G401 (cell line): ENCODE measurements around the gene ASB7. TPM values are rescaled to one million over a fixed set of nuclear protein-coding genes. Genes with fewer than 3 reads are reported as not detected.
A peak's percentile ranks its signal among the peaks of the same experiment; 100 is the strongest.

ENCODE experiments used
- DNase-seq: peaks from one replicate; pipeline ENCODE4 v3.0.0-alpha.2; 2015; ENCODE audit warnings: low spot score
- in situ Hi-C: cut with HindIII; loops from 2 replicates; pipeline ENCODE4 v1.10.0; 2016; ENCODE audit warnings: low sequenced_read_pairs, mixed read lengths
- total RNA-seq: library from RNA; depleted of rRNA; stranded (reverse); fragments of >200 nt; shearing (Covaris generic); gene quantifications from 2 replicates; pipeline ENCODE4 v1.2.3, GENCODE V29; 2014

Gene ASB7
- total RNA-seq, 1 experiment from 2014 or later: 12.2 TPM

GRCh38 chr15:100595964-100596363 is 6.4 kb upstream of the ASB7 start:
- in situ Hi-C loops: no loop called here

GRCh38 chr15:100596792-100597191 is 5.6 kb upstream of the ASB7 start:
- DNase-seq: no peak
- in situ Hi-C loops: no loop called here

More at GRCh38 chr15:100595964-100596363, 6.4 kb upstream of the ASB7 start:
- DNase-seq: no peak

GRCh38 chr15:100597862-100598261 is 4.5 kb upstream of the ASB7 start:
- in situ Hi-C loops: no loop called here
- DNase-seq: no peak

GRCh38 chr15:100598655-100599054 is 3.7 kb upstream of the ASB7 start:
- no peak for DNase-seq
- in situ Hi-C loops: no loop called here

- in situ Hi-C loops: no loop called here
Measured at GRCh38 chr15:100601163-100601562, 1.2 kb upstream of the ASB7 start.

GRCh38 chr15:100601617-100602063 is 749 bp upstream of the ASB7 start:
- in situ Hi-C loops: no loop called here
- DNase-seq: no peak

More at GRCh38 chr15:100601163-100601562, 1.2 kb upstream of the ASB7 start:
- peak; percentile 3 for DNase-seq

- DNase-seq: no peak
- in situ Hi-C loops: no loop called here
Measured at GRCh38 chr15:100602823-100603393, 519 bp downstream of the ASB7 start.

GRCh38 chr15:100612539-100612938 is 10.2 kb downstream of the ASB7 start:
- in situ Hi-C loops: no loop called here
- DNase-seq: no peak

GRCh38 chr15:100613208-100613607 is 10.8 kb downstream of the ASB7 start:
- no peak for DNase-seq
- in situ Hi-C loops: no loop called here

GRCh38 chr15:100614336-100614735 is 11.9 kb downstream of the ASB7 start:
- no peak for DNase-seq
- in situ Hi-C loops: no loop called here

- in situ Hi-C loops: no loop called here
- no peak for DNase-seq
Measured at GRCh38 chr15:100614918-100615317, 12.5 kb downstream of the ASB7 start.

- no peak for DNase-seq
- in situ Hi-C loops: no loop called here
Measured at GRCh38 chr15:100615801-100616200, 13.4 kb downstream of the ASB7 start.

- in situ Hi-C loops: no loop called here
- DNase-seq: no peak
Measured at GRCh38 chr15:100616700-100617099, 14.3 kb downstream of the ASB7 start.

- DNase-seq: no peak
- in situ Hi-C loops: no loop called here
Measured at GRCh38 chr15:100623301-100623700, 20.9 kb downstream of the ASB7 start.

- in situ Hi-C loops: no loop called here
Measured at GRCh38 chr15:100627789-100628395, 25.5 kb downstream of the ASB7 start.

GRCh38 chr15:100628746-100629145 is 26.4 kb downstream of the ASB7 start:
- DNase-seq: no peak
- in situ Hi-C loops: no loop called here

More at GRCh38 chr15:100627789-100628395, 25.5 kb downstream of the ASB7 start:
- DNase-seq: peak; percentile 88

- DNase-seq: no peak
- in situ Hi-C loops: no loop called here
Measured at GRCh38 chr15:100631831-100632230, 29.4 kb downstream of the ASB7 start.

- no peak for DNase-seq
- in situ Hi-C loops: no loop called here
Measured at GRCh38 chr15:100633763-100634075, 31.3 kb downstream of the ASB7 start.

- no peak for DNase-seq
- in situ Hi-C loops: no loop called here
Measured at GRCh38 chr15:100635406-100636071, 33.1 kb downstream of the ASB7 start.

GRCh38 chr15:100638177-100638730 is 35.9 kb downstream of the ASB7 start:
- DNase-seq: no peak
- in situ Hi-C loops: no loop called here
